ENCODE results near the gene PAQR3.

PAQR3 gene

GRCh38 chr4:78864405-78865024, 74.7 kb downstream of the PAQR3 start:
- TF ChIP-seq CTCF (conservative IDR thresholded peaks at IDR 0.05; ENCODE audit: low read depth, low read length), result peak; percentile 67
- peak; percentile 93 for DNase-seq (ENCODE audit: low read depth)
- no peak overlapping the region for H3K4me3 ChIP-seq (ENCODE audit: low read depth, low read length)

- TF ChIP-seq CTCF (conservative IDR thresholded peaks at IDR 0.05; ENCODE audit: low read depth, low read length), result no peak
- no peak overlapping the region for H3K4me3 ChIP-seq (ENCODE audit: low read depth, low read length)
- no peak for DNase-seq (ENCODE audit: low read depth)
Observed at GRCh38 chr4:78863991-78864390, 75.2 kb downstream of the PAQR3 start.

- DNase-seq (ENCODE audit: low read depth), result no peak
- H3K4me3 ChIP-seq (ENCODE audit: low read depth, low read length), result no peak overlapping the region
- TF ChIP-seq CTCF (conservative IDR thresholded peaks at IDR 0.05; ENCODE audit: low read depth, low read length), result no peak
Observed at GRCh38 chr4:78863254-78863869, 75.9 kb downstream of the PAQR3 start.

- no peak overlapping the region for H3K4me3 ChIP-seq (ENCODE audit: low read depth, low read length)
- no peak for DNase-seq (ENCODE audit: low read depth)
- TF ChIP-seq CTCF (conservative IDR thresholded peaks at IDR 0.05; ENCODE audit: low read depth, low read length), result no peak
Observed at GRCh38 chr4:78862314-78862737, 76.9 kb downstream of the PAQR3 start.

Data from choroid plexus epithelial cell (primary cell).